GM10266 (cell line): Measurements from ENCODE around the gene GAS2L2.

Experiments used
- DNase-seq: peaks from one replicate; pipeline ENCODE4 v3.0.0; 2012; ENCODE audit errors: extremely low spot score
- TF ChIP-seq, protein P1 (sequence below): IDR thresholded peaks from 2 replicates; pipeline ENCODE4 v1.5.1; 2012; ENCODE audit warnings: mild to moderate bottlenecking, low read depth; ENCODE audit not compliant: control insufficient read depth, insufficient read depth; ENCODE audit errors: missing control alignments

The GAS2L2 gene

DNA sequence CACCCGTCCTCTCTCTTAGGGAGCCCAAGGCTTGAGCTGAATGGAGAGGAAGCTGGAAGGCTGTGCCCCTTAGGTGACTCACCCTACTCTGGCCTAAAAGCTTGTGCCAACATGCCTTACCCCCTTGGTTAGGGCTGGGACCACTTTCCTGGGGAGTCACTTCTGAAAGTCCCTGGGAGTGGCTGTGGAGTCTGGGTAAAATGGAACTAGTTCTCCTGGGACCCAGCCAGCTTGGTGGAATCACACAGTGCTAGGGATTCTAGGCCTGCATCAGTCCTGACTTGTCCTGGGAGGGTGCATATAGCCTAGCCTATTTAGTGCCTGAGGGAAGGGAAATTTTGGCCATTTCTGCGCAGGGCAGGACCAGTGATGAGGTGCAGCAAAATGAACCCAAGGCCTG lies 31.9 kb upstream of the GAS2L2 start:
- TF ChIP-seq, protein P1, sequence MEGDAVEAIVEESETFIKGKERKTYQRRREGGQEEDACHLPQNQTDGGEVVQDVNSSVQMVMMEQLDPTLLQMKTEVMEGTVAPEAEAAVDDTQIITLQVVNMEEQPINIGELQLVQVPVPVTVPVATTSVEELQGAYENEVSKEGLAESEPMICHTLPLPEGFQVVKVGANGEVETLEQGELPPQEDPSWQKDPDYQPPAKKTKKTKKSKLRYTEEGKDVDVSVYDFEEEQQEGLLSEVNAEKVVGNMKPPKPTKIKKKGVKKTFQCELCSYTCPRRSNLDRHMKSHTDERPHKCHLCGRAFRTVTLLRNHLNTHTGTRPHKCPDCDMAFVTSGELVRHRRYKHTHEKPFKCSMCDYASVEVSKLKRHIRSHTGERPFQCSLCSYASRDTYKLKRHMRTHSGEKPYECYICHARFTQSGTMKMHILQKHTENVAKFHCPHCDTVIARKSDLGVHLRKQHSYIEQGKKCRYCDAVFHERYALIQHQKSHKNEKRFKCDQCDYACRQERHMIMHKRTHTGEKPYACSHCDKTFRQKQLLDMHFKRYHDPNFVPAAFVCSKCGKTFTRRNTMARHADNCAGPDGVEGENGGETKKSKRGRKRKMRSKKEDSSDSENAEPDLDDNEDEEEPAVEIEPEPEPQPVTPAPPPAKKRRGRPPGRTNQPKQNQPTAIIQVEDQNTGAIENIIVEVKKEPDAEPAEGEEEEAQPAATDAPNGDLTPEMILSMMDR: no peak
- no peak for DNase-seq

DNA sequence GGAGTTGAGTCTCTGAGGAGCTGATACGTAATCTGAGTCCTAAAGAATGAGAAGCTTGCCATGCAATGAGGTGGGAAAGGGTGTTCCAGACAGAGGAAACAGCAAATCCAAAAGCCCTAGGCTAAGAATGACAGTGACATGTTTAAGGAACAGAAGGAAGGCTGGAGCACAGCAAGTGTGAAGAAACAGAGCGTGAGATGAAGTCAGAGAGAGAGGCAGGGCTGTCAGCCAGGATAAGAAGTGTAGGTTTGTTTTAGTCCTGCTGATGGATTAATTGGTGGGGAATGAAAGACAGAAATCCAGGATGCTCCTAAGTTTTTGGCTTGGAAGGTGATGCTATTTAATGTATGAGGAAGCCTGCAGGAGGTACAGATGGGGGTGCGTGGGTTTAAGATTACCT lies 27.9 kb upstream of the GAS2L2 start:
- TF ChIP-seq, protein P1: no peak
- no peak for DNase-seq

- no peak for DNase-seq
- TF ChIP-seq, protein P1: no peak
Observed at GRCh38 chr17:35778641-35779196, 25.7 kb upstream of the GAS2L2 start.

GRCh38 chr17:35775583-35775982 lies 22.5 kb upstream of the GAS2L2 start:
- no peak for DNase-seq
- TF ChIP-seq, protein P1: no peak

- no peak for DNase-seq
- TF ChIP-seq, protein P1: no peak
Observed at GRCh38 chr17:35775039-35775438, 22.0 kb upstream of the GAS2L2 start.

DNA sequence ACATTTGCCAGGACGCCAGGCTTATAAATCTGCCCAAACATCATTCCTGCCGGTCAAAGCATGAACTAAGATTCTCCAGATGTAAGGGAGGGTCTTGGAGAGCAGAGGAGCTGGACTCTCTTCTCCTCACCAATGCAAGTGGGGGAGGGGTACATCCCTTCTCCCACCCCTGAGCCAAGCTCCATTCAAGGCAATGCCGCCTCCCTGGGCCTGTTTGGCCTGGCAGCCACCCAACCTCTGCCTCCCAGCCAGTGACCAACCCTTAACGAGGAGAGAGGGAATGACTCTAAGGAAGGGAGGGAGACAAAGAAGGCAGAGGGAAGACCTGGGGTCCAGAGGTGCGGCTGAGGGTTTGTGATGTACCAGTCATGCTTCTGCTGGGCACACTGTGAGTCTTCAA lies 21.5 kb upstream of the GAS2L2 start:
- DNase-seq: no peak
- TF ChIP-seq, protein P1: no peak

DNA sequence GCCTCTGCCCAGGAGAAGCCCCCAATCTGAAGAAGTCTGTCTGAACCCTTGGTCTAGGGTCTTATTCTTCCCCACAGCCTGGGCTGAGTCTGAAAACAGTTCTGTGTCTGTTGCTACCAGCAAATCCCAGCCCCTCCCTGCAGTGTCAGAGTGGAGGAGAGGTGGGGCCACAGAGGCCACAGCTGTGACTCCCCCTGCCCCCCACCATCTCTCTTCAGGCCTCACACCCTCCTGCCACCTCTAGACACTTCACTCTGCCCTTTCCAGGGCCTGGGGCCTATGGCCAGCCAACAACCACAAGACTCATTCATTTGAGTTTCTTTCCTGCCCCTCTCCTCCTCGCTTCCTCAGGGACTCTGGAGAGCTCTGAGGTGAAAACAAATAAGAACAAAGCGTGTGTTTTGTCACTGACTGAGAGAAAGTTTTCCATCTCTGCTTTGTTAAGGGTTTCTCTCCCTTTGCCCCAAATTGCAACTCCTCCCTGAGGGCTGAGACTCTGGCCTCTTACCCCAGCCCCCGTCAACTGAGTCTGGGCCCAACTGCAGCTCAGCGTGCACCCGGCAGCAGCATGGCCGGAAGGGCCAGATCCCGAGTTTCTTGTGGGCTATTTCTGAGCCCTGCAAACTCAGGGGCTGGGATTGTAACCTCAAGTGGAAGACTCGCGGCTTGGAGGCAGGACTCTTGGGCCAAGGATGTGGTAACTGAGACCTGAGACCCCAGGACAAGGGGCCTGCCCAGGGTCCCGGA lies 20.8 kb upstream of the GAS2L2 start:
- no peak for DNase-seq

More for the DNA sequence above, 20.8 kb upstream of the GAS2L2 start:
- TF ChIP-seq, protein P1: no peak
